Measurements from ENCODE around the gene FMNL1.

DNA sequence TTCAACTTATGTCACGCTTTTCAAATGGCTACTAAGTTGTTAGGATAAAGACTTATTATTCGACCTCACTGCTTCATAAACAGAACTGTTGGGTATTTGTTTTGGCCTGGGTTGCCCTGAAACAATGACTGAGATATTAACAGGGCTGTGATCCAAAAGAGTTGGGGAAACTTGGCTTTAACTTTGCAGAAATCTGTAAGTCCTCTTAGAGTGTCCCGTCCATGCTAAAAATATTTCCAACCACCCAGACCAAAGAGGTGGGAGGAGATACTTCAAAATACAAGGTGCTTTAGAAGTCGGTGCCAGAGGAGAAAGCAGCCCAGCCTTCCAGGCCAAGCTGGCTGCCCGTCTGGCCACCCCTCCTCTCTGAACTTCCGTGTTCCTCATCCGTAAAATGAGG lies 56.3 kb downstream of the FMNL1 start:
- TF ChIP-seq, protein P1, sequence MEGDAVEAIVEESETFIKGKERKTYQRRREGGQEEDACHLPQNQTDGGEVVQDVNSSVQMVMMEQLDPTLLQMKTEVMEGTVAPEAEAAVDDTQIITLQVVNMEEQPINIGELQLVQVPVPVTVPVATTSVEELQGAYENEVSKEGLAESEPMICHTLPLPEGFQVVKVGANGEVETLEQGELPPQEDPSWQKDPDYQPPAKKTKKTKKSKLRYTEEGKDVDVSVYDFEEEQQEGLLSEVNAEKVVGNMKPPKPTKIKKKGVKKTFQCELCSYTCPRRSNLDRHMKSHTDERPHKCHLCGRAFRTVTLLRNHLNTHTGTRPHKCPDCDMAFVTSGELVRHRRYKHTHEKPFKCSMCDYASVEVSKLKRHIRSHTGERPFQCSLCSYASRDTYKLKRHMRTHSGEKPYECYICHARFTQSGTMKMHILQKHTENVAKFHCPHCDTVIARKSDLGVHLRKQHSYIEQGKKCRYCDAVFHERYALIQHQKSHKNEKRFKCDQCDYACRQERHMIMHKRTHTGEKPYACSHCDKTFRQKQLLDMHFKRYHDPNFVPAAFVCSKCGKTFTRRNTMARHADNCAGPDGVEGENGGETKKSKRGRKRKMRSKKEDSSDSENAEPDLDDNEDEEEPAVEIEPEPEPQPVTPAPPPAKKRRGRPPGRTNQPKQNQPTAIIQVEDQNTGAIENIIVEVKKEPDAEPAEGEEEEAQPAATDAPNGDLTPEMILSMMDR (IDR thresholded peaks at IDR 0.05): no peak
- no peak for TF ChIP-seq POLR2A (IDR thresholded peaks at IDR 0.05)

Measured in stomach (tissue), 4 donors.